Glomerular endothelial cell (primary cell): ENCODE measurements around the gene CNBD2. TPM values are rescaled to one million over a fixed set of nuclear protein-coding genes. Genes with fewer than 3 reads are reported as not detected.
"Not testable (repeated sequence)": the region's sequence is repeated elsewhere in the genome, so short reads cannot be mapped to it uniquely, and the experiment has no call there.

Experiments used
- DNase-seq: peaks from one replicate; pipeline ENCODE4 v3.0.0-alpha.2; 2011; ENCODE audit warnings: low read depth, low spot score; ENCODE audit errors: extremely low read depth
- total RNA-seq: library from RNA; depleted of rRNA; stranded (reverse); fragments of >200 nt; gene quantifications from 2 replicates; pipeline ENCODE4 v1.2.3, GENCODE V29; 2015

Gene CNBD2
- total RNA-seq, 1 donor from 2014 or later: 2.6 TPM

GRCh38 chr20:36053863-36054518 is 85.6 kb downstream of the CNBD2 start:
- not testable (repeated sequence) for DNase-seq

- DNase-seq: no peak
These were observed 86.8 kb downstream of the CNBD2 start for GRCh38 chr20:36055145-36055544.

DNA sequence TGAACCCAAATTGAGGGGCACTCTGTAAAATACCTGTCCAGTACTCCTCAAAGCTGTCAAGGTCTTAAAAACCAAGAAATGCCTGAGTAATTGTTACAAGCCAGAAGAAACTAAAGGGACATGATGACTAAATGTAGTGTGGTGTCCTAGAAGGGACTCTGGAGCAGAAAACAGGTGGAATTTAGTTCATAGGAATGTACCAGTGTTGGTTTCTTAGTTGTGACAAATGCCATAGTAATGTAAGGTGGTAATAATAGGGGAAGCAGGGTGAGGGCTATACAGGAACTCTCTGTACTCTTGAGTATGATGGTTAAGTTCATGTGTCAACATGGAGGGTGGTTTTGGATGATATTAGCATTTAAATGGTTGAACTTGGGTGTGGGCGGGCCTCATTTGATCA is 92.3 kb downstream of the CNBD2 start:
- no peak for DNase-seq

GRCh38 chr20:36061754-36062153 is 93.4 kb downstream of the CNBD2 start:
- DNase-seq: no peak

DNA sequence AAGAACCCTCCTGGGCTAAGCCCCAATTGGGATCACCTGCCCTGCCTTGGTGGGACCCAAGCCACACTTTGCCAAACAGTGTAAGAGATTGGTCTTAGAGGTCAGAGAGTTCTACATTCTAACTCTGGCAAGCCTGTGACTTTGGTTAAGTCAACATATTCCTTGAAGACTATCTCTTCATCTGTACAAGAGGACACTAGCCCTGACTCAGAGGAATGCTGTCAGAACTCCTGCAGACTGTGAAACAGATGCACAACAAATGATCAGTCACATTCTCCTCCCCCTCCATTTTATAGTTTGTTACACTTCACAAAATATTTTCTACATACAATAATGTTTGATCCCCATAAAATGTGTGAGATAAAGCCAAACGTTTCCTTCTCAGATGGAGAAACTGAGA is 94.4 kb downstream of the CNBD2 start:
- DNase-seq: no peak

- no peak for DNase-seq
These were observed 95.7 kb downstream of the CNBD2 start for GRCh38 chr20:36063916-36064657.

- DNase-seq: no peak
These were observed 96.5 kb downstream of the CNBD2 start for GRCh38 chr20:36064658-36065426.

DNA sequence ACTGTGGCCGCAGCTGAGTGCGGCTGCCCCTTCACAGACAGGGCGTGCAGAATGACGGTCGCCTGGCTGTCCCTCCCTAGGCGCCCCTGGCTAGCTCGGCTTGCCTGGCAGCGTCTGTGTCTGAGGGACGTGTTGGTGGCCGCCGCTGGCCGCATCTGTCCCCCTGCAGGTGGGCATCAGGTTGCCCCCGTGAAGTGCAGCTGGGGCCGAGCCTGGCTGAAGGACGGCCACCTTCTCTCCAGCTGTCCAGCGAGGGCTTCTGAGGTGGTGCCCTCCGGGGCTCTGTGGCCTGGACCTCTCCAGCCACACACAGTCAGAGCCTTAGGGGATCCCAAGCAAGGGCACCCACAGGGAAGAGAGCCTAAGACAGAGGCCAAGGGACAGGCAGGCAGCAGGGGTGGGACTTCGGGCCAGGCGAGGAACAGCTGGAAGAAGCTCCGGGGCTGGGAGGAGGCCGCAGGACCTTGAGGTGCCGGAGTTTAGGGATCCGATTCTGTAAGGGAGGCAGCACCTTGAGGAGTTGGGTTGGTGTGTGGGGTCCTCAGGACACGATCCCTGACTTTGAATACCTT is 97.1 kb downstream of the CNBD2 start:
- no peak for DNase-seq

DNA sequence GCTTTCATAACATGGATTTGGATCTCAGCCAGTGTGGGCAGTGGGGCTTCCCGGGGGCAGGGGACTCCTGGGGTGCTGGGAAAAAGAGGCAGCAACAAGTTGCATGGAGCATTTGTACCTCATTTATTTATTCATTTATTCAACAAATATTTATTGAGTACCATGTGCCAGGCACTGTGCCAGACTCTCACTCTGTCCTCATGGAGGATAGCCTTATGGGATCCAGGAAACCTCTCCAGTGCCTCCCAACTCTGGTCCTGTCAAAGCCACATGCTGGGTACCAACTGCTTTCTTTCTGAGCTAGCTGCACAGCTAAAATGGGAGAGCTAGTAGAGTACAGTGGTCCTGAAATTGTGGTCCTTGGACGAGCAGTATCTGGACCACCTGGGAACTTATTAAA is 98.4 kb downstream of the CNBD2 start:
- no peak for DNase-seq

DNA sequence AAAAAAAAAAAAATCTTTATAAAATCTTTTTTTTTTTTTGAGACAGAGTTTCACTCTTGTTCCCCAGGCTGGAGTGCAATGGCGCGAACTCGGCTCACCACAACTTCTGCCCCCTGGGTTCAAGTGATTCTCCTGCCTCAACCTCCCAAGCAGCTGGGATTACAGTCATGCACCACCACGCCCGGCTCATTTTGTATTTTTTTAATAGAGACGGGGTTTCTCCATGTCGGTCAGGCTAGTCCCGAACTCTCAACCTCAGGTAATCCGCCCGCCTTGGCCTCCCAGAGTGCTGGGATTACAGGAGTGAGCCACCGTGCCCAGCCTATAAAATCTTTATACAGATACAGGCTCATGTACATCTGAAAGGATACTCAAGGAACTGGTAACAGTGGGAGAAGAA is 100.1 kb downstream of the CNBD2 start:
- DNase-seq: not testable (repeated sequence)

DNA sequence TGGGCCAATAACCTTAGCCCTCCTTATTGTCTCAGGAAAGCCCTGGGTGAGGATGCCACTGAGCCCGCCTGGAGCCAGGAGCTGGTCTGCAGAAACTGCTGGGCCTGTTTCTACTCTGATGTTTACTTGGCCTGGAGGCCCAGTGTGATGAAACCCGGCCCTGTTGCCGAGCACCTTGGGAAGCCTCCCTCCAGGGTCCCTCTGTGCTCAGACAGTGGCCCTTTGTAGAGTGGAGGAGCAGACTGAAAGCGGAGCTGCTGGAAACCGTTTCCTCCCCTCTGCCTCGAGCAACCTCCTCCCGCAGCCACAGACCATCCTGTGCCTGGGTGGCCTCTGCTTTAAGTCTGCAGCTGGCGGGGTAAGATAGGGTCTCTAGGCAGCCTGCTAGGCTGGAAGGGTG is 102.1 kb downstream of the CNBD2 start:
- DNase-seq: no peak

DNA sequence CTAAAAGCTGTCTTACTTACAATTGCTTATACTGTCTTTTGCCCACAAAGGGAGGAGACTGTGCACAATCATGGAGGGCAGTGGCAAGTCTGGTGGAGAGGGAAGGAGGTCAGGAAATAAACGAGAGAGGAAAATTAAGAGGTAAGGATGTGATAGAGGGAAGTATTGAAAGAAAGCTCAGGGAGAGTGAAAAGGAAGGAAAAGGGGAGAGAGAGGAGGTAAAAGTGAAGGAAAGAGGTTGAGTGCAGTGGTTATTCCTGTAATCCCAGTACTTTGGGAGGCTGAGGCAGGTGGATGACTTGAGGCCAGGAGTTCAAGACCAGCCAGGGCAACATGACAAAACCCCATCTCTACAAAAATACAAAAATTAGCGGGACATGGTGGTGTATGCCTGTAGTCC is 103.5 kb downstream of the CNBD2 start:
- DNase-seq: no peak

DNA sequence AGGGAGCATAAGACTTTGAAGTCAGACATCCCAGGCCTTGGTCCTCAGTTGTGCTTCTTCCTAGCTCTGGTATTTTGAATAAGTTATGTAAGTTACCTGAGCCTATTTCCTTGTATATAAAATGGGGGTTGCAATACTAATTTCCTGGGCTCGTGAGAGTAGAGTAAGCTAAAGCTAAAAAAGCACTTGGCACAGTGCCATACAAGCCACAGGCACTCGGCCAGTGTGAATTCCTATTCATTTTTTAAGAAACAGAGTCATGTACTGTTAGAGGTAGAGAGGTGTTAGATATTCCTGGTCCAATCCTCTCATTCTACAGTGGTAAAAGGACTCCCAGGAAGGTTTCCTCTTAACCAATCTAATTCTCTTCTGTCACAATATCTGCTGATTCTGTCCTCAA is 106.6 kb downstream of the CNBD2 start:
- no peak for DNase-seq

DNA sequence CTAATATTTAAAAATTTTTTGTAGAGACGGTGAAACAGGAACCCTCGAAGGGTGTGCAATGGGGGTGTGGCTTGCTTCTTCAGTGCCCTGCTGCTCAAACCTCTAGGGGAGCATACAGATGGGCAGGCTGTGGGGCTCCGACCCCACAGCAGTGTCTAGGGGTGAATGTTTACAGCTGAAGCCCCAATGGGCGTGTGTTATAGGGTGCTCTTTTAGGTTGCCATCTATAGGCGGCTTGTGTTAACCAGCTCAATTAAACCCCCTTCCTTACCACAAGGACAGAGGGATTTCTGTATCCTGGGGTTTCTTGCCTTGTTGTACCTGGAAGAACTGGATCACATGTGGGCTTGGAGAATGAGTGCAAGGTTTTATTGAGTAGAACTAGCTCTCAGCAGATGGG is 109.4 kb downstream of the CNBD2 start:
- not testable (repeated sequence) for DNase-seq

DNA sequence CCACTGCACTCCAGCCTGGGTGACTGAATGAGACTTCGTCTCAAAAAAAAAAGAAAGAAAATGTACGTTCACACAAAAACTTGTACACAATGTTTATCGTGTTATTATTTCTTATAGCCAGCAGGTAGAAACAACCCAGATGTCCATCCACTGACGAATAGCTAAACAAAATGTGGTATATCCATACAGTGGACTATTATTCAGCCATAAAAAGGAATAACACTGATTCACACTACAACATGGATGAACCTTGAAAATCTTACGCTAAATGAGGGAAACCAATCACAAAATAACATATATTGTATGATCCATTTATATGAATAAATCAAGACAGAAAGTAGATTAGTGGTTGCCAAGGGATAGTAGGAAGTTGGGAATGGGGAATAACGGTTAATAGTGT is 111.1 kb downstream of the CNBD2 start:
- DNase-seq: no peak

DNA sequence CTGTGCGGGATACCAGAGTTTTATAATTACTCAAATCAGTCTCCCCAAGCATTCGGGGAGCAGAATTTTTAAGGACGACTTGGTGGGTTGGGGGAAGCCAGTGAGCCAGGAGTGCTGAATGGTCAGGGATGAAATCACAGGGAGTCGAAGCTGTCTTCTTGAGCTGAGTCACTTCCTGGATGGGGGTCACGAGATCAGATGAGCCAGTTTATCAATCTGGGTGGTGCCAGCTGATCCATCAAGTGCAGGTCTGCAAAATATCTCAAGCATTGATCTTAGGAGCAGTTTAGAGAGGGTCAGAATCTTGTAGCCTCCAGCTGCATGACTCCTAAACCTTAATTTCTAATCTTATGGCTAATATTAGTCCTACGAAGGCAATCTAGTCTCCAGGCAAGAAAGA is 111.6 kb downstream of the CNBD2 start:
- not testable (repeated sequence) for DNase-seq

Other genes with a start within 250 kb of the CNBD2 start
- 134 and 187 TPM in 2 replicates for gene RBM39, start 226.3 kb upstream of the CNBD2 start, total RNA-seq
- 46.6 and 47.0 TPM in 2 replicates for gene PHF20, start 196.6 kb upstream of the CNBD2 start, total RNA-seq
- 97.0 and 113 TPM in 2 replicates for gene SCAND1, start 14.1 kb upstream of the CNBD2 start, total RNA-seq
- 26.0 and 33.9 TPM in 2 replicates for gene EPB41L1, start 186.2 kb downstream of the CNBD2 start, total RNA-seq